ENCODE results near the gene RYR3.

DNA sequence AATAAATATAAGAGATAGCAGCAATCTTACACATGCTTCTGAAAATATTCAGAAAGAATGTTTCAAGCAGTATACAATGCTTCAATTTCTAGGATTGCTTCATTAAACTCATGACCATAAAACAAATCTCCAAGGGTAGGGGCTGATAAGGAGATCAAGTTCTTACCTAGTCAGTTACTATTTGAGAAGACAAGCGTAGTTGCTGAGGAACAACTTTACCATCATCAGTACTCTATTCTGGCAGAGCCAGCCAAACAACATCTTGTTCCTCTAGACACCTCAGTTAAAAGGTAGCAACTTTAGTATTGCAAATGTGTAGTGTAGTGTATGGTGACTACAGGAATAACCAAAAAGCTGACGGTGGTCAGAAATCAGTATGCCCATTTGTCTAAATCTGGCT lies 572.2 kb downstream of the RYR3 start:
- TF ChIP-seq, protein P1, sequence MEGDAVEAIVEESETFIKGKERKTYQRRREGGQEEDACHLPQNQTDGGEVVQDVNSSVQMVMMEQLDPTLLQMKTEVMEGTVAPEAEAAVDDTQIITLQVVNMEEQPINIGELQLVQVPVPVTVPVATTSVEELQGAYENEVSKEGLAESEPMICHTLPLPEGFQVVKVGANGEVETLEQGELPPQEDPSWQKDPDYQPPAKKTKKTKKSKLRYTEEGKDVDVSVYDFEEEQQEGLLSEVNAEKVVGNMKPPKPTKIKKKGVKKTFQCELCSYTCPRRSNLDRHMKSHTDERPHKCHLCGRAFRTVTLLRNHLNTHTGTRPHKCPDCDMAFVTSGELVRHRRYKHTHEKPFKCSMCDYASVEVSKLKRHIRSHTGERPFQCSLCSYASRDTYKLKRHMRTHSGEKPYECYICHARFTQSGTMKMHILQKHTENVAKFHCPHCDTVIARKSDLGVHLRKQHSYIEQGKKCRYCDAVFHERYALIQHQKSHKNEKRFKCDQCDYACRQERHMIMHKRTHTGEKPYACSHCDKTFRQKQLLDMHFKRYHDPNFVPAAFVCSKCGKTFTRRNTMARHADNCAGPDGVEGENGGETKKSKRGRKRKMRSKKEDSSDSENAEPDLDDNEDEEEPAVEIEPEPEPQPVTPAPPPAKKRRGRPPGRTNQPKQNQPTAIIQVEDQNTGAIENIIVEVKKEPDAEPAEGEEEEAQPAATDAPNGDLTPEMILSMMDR (CRISPR knock-in tag; IDR thresholded peaks at IDR 0.05): no peak
- TF ChIP-seq IRF2 (CRISPR knock-in tag; IDR thresholded peaks at IDR 0.05): no peak

Measured in HepG2 (cell line).